Breast epithelium (tissue), 4 donors: ENCODE results near the gene PPOX. TPM values are rescaled to one million over a fixed set of nuclear protein-coding genes. Genes with fewer than 3 reads are reported as not detected.
A peak's percentile ranks its signal among the peaks of the same experiment; 100 is the strongest.

Experiments used
- DNase-seq, 2 donors: peaks; one replicate each; pipeline ENCODE4 v3.0.0-alpha.2; 2019; ENCODE audit warnings: low spot score in 2 of 2
- H3K27ac ChIP-seq, 2 donors: fragments of 200-600 bp; sonication (generic) in 1 of 2; one replicate each; pipeline ENCODE4 v1.5.1; 2016 to 2019; ENCODE audit warnings: mild to moderate bottlenecking in 1 of 2
- H3K27me3 ChIP-seq, 2 donors: fragments of 200-600 bp; sonication (generic) in 1 of 2; one replicate each; pipeline versions ENCODE4 v1.5.1 to v1.6.0; 2017 to 2019; ENCODE audit warnings: control low read depth in 1 of 2, mild to moderate bottlenecking in 1 of 2
- H3K36me3 ChIP-seq: fragments of 200-600 bp; one replicate; pipeline ENCODE4 v1.5.1; 2019
- H3K4me1 ChIP-seq, 2 donors: fragments of 200-600 bp; sonication (generic); one replicate each; pipeline ENCODE4 v1.5.1; 2016 to 2019; ENCODE audit warnings: control low read depth in 1 of 2
- H3K4me3 ChIP-seq, 3 donors: fragments of 200-600 bp; sonication (generic); 1 replicate in 2 of 3; 2 replicates in 1 of 3; pipeline ENCODE4 v1.5.1; 2016 to 2019; ENCODE audit warnings: mild to moderate bottlenecking in 3 of 3, moderate library complexity in 2 of 3
- H3K9me3 ChIP-seq, 2 donors: fragments of 200-600 bp; sonication (generic) in 1 of 2; one replicate each; pipeline ENCODE4 v1.5.1; 2016 to 2019; ENCODE audit warnings: control low read depth in 1 of 2
- POLR2A ChIP-seq: fragments of 450-650 bp; IDR thresholded peaks from one replicate; pipeline ENCODE4 v1.6.1; 2016; ENCODE audit warnings: antibody characterized with exemption, mild to moderate bottlenecking, moderate library complexity
- POLR2AphosphoS5 ChIP-seq, 3 donors: sonication (generic); formaldehyde crosslinking; IDR thresholded peaks; one replicate each; pipeline ENCODE4 v1.6.1; 2017; ENCODE audit warnings: antibody characterized with exemption in 3 of 3
- intact Hi-C: fragments of 100-400 bp; cut with DNase I; formaldehyde crosslinking; loops from one replicate; pipeline ENCODE4 v1.15.1; 2023; ENCODE audit warnings: low total_unique reads
- total RNA-seq, 3 donors: library from RNA; depleted of rRNA; stranded (reverse); fragments of >200 nt; gene quantifications; one replicate each; pipeline ENCODE4 v1.1.0, GENCODE V29; 2016
- TF ChIP-seq, protein P1 (sequence below), 3 donors: fragments of 450-650 bp; IDR thresholded peaks; one replicate each; pipeline ENCODE4 v1.5.1; 2016 to 2017; ENCODE audit warnings: antibody characterized with exemption in 3 of 3, mild to moderate bottlenecking in 3 of 3, moderate library complexity in 3 of 3

Gene PPOX
- total RNA-seq, 3 donors from 2014 or later = 19.5 to 26.8 (median 25.2) TPM

DNA sequence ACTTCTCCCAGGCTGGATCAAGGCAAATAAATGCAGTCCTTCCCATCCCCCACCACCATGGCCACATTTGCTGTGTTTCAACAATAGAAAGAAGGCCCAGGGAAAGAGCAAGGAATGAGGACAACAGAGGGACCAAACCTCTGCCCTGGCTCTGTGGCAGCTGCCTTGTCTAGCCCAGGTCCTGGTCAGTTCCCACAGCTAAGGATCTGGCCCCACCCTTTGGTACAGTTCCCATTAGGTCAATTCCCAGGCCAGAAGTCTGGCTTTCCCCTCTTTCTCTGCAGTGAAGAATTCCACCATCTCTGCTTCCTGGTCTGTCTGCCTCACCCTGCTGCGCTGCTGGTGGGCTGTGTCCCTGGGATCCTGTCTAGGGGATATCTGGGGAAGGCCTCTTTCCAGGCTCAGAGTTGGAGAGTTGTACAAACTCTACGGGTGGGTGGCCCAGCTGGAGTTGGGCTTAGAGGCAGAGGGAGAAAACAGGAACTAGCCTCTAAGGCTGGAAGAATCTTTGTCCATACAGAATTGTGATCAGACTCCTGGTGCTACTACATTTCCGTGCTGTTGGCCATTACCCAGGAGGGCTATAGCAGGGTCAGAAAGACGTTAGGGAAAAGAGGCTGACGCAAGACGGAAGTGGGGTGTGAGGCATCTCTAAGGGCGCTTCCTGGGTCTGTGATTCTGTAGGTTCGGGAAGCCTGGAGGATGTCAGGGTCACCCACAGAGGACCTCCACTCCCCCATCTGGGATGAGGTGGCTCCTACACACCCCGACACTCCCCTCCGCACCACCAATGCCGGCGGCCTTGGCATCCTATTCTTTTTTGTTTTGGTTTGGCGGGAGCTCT, 35.0 kb downstream of the PPOX start:
- Histone ChIP-seq H3K4me1 (peaks cover 24% of the 10 kb centered on the region in 2 donors), H3K27ac (peak overlapping the region; percentile 97 to 98), H3K36me3 (no peaks in the 10 kb centered on the region), H3K27me3 (no peaks in the 10 kb centered on the region), H3K4me3 (peak overlapping the region; percentile 69 to 77 (median 76)), H3K9me3 (no peaks in the 10 kb centered on the region)
- intact Hi-C loops = no loop called here
- TF ChIP-seq POLR2AphosphoS5 (IDR thresholded peaks at IDR 0.05) = no peak
- TF ChIP-seq, protein P1, sequence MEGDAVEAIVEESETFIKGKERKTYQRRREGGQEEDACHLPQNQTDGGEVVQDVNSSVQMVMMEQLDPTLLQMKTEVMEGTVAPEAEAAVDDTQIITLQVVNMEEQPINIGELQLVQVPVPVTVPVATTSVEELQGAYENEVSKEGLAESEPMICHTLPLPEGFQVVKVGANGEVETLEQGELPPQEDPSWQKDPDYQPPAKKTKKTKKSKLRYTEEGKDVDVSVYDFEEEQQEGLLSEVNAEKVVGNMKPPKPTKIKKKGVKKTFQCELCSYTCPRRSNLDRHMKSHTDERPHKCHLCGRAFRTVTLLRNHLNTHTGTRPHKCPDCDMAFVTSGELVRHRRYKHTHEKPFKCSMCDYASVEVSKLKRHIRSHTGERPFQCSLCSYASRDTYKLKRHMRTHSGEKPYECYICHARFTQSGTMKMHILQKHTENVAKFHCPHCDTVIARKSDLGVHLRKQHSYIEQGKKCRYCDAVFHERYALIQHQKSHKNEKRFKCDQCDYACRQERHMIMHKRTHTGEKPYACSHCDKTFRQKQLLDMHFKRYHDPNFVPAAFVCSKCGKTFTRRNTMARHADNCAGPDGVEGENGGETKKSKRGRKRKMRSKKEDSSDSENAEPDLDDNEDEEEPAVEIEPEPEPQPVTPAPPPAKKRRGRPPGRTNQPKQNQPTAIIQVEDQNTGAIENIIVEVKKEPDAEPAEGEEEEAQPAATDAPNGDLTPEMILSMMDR (IDR thresholded peaks at IDR 0.05) = no peak
- no peak for TF ChIP-seq POLR2A
- DNase-seq = no peak

DNA sequence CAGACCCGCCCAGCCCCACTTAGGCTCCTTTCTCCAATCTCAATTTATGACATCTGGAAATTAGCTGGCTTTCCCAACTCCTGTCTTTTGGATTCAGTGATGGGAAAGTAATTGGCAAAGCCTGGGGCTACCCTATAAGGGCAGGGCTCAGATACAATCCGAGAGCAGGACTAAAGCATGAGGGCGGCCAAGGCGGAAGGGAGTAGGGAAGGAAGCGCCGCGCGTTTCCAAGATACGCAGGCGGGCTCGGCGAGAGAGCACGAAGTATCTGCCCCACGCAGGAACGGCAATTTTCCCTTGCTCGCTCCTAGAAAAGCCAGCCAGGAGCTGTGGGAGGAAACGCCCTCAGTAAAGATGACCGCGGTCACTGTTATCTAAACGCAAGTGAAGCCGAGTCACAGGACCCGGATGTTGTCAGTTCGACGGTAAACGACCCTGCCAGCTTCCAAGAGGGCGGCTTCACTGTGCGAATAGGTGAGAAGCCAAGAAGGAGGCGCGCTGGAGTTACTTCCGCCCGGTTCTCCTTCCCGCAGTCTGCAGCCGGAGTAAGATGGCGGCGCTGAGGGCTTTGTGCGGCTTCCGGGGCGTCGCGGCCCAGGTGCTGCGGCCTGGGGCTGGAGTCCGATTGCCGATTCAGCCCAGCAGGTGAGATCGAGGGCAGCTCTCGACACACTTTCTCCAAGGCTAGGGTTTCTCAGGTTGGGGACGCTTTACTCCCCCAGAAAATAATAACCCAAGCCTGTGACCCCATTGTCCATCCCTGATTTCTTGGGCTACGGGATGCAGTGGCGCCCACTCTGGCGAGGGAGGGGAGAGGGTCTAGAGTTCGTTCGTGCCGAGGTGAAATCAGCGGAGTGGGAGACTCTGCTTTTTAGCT, 35.8 kb downstream of the PPOX start, which contains the start of gene NDUFS2:
Gene NDUFS2 (plus strand): TSS at position 532 of the 877 bp plus-strand sequence. CDS start 19 bp downstream, at position 551.
- H3K4me1 ChIP-seq = peaks cover 24% of the 10 kb centered on the region in 2 donors
- peak within 1 kb of the TSS; percentile 69 to 77 (median 76) for H3K4me3 ChIP-seq
- DNase-seq = peak; percentile 96 to 99
- peak within 1 kb of the TSS; percentile 97 to 98 for H3K27ac ChIP-seq
- no peaks in the 10 kb centered on the region for H3K36me3 ChIP-seq
- no peaks in the 10 kb centered on the region for H3K9me3 ChIP-seq
- TF ChIP-seq, protein P1 (IDR thresholded peaks at IDR 0.05) = peak in 1 of 3 donors; percentile 9
- peak; percentile 84 to 93 (median 90) for TF ChIP-seq POLR2AphosphoS5 (IDR thresholded peaks at IDR 0.05)
- peak; percentile 62 for TF ChIP-seq POLR2A
- intact Hi-C loops = no loop called here
- H3K27me3 ChIP-seq = no peaks in the 10 kb centered on the region

- no peaks in the 10 kb centered on the region for H3K36me3 ChIP-seq
- TF ChIP-seq, protein P1 (IDR thresholded peaks at IDR 0.05) = no peak
- no peak for TF ChIP-seq POLR2AphosphoS5 (IDR thresholded peaks at IDR 0.05)
- TF ChIP-seq POLR2A = no peak
- DNase-seq = no peak
- intact Hi-C loops = no loop called here
- H3K27me3 ChIP-seq = no peaks in the 10 kb centered on the region
- H3K4me1 ChIP-seq = peaks cover 0 to 3% of the 10 kb centered on the region in 2 donors
- H3K27ac ChIP-seq = peak overlapping the region; percentile 2 to 78
- no peaks in the 10 kb centered on the region for H3K9me3 ChIP-seq
- no peak overlapping the region for H3K4me3 ChIP-seq
These were observed 40.4 kb downstream of the PPOX start for GRCh38 chr1:161206411-161207140.

DNA sequence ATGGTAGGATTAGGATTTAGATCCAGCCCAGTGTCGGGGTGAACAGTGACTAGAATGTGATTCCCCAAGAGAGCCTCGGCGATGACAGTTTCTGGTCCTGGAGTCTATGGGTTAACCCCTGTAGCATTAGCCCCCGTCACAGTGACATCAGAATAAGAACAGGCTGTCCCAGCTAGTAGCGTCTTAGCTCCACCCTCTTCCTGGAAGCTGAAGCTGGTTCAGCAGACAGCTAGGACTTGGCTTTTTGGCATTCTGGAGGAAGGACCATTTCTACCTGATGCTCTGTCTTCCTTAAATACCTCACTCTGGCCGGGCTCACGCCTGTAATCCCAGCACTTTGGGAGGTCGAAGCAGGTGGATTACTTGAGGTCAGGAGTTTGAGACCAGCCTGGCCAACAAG, 40.9 kb downstream of the PPOX start:
- Histone ChIP-seq H3K27ac (peak overlapping the region; percentile 2 to 78), H3K4me3 (no peak overlapping the region), H3K27me3 (no peaks in the 10 kb centered on the region), H3K36me3 (no peaks in the 10 kb centered on the region), H3K4me1 (peaks cover 0 to 3% of the 10 kb centered on the region in 2 donors), H3K9me3 (no peaks in the 10 kb centered on the region)
- DNase-seq = no peak
- TF ChIP-seq, protein P1 (IDR thresholded peaks at IDR 0.05) = no peak
- TF ChIP-seq POLR2AphosphoS5 (IDR thresholded peaks at IDR 0.05) = peak in 1 of 3 donors; percentile 76
- intact Hi-C loops = no loop called here
